ENCODE data around the gene EHD2.

DNA sequence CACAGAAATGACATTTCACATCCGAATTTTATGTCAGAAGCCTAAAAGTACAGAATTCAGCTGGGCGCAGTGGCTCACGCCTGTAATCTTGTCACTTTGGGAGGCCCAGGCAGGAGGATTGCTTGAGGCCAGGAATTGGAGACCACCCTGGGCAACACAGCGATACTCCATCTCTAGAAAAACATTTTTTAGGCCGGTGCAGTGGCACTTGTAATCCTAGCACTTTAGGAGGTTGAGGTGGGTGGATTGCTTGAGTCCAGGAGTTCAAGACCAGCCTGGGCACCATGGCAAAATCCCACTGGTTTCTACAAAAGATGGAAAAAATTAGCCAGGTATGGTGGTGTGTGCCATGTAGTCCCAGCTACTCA is 47.4 kb downstream of the EHD2 start:
- TF ChIP-seq TAF1 (IDR thresholded peaks at IDR 0.05; ENCODE audit: low read depth) (no peak), POLR2AphosphoS5 (IDR thresholded peaks at IDR 0.05) (no peak), EP300 (conservative IDR thresholded peaks at IDR 0.05; ENCODE audit: poor library complexity, severe bottlenecking) (no peak), RAD21 (conservative IDR thresholded peaks at IDR 0.05) (no peak)
- TF ChIP-seq, protein P1, sequence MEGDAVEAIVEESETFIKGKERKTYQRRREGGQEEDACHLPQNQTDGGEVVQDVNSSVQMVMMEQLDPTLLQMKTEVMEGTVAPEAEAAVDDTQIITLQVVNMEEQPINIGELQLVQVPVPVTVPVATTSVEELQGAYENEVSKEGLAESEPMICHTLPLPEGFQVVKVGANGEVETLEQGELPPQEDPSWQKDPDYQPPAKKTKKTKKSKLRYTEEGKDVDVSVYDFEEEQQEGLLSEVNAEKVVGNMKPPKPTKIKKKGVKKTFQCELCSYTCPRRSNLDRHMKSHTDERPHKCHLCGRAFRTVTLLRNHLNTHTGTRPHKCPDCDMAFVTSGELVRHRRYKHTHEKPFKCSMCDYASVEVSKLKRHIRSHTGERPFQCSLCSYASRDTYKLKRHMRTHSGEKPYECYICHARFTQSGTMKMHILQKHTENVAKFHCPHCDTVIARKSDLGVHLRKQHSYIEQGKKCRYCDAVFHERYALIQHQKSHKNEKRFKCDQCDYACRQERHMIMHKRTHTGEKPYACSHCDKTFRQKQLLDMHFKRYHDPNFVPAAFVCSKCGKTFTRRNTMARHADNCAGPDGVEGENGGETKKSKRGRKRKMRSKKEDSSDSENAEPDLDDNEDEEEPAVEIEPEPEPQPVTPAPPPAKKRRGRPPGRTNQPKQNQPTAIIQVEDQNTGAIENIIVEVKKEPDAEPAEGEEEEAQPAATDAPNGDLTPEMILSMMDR (IDR thresholded peaks at IDR 0.05; ENCODE audit: poor library complexity, severe bottlenecking), result no peak
- TF ChIP-seq, protein P2, sequence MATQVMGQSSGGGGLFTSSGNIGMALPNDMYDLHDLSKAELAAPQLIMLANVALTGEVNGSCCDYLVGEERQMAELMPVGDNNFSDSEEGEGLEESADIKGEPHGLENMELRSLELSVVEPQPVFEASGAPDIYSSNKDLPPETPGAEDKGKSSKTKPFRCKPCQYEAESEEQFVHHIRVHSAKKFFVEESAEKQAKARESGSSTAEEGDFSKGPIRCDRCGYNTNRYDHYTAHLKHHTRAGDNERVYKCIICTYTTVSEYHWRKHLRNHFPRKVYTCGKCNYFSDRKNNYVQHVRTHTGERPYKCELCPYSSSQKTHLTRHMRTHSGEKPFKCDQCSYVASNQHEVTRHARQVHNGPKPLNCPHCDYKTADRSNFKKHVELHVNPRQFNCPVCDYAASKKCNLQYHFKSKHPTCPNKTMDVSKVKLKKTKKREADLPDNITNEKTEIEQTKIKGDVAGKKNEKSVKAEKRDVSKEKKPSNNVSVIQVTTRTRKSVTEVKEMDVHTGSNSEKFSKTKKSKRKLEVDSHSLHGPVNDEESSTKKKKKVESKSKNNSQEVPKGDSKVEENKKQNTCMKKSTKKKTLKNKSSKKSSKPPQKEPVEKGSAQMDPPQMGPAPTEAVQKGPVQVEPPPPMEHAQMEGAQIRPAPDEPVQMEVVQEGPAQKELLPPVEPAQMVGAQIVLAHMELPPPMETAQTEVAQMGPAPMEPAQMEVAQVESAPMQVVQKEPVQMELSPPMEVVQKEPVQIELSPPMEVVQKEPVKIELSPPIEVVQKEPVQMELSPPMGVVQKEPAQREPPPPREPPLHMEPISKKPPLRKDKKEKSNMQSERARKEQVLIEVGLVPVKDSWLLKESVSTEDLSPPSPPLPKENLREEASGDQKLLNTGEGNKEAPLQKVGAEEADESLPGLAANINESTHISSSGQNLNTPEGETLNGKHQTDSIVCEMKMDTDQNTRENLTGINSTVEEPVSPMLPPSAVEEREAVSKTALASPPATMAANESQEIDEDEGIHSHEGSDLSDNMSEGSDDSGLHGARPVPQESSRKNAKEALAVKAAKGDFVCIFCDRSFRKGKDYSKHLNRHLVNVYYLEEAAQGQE (IDR thresholded peaks at IDR 0.05; ENCODE audit: borderline replicate concordance), result no peak

All from neural cell (in vitro differentiated cells).